BE2C (cell line): ENCODE measurements around the gene LIPG.

ENCODE experiments used
- DNase-seq: peaks from one replicate; pipeline ENCODE4 v3.0.0-alpha.2; 2020
- H3K27me3 ChIP-seq: fragments of 250-450 bp; sonication (Bioruptor Pico); 2 replicates; pipeline ENCODE4 v1.5.1; 2020; ENCODE audit warnings: mild to moderate bottlenecking
- H3K36me3 ChIP-seq: fragments of 250-450 bp; sonication (Bioruptor Pico); 2 replicates; pipeline ENCODE4 v1.5.1; 2020; ENCODE audit warnings: mild to moderate bottlenecking
- H3K4me1 ChIP-seq: fragments of 250-450 bp; sonication (Bioruptor Pico); 2 replicates; pipeline ENCODE4 v1.5.1; 2020
- H3K4me3 ChIP-seq: 2 replicates; pipeline ENCODE4 v1.5.1; 2011; ENCODE audit warnings: low read depth, low read length
- H3K9me3 ChIP-seq: fragments of 250-450 bp; sonication (Bioruptor Pico); 2 replicates; pipeline ENCODE4 v1.5.1; 2020
- CTCF ChIP-seq: IDR thresholded peaks from 2 replicates; pipeline ENCODE4 v1.5.1; 2012; ENCODE audit warnings: mild to moderate bottlenecking, low read depth, low read length

The LIPG gene

GRCh38 chr18:49527631-49528327, 34.1 kb upstream of the LIPG start:
- no peaks in the 10 kb centered on the region for H3K4me1 ChIP-seq

GRCh38 chr18:49529596-49529995, 32.3 kb upstream of the LIPG start:
- no peaks in the 10 kb centered on the region for H3K36me3 ChIP-seq
- no peaks in the 10 kb centered on the region for H3K9me3 ChIP-seq
- no peak for TF ChIP-seq CTCF
- no peaks in the 10 kb centered on the region for H3K4me1 ChIP-seq
- no peak for DNase-seq
- H3K4me3 ChIP-seq: no peak overlapping the region
- H3K27me3 ChIP-seq: no peaks in the 10 kb centered on the region

More at GRCh38 chr18:49527631-49528327, 34.1 kb upstream of the LIPG start:
- no peaks in the 10 kb centered on the region for H3K27me3 ChIP-seq
- H3K9me3 ChIP-seq: no peaks in the 10 kb centered on the region
- no peaks in the 10 kb centered on the region for H3K36me3 ChIP-seq
- no peak overlapping the region for H3K4me3 ChIP-seq
- TF ChIP-seq CTCF: no peak
- no peak for DNase-seq

GRCh38 chr18:49531678-49532153, 30.1 kb upstream of the LIPG start:
- no peak for DNase-seq
- no peaks in the 10 kb centered on the region for H3K36me3 ChIP-seq
- TF ChIP-seq CTCF: no peak
- H3K27me3 ChIP-seq: no peaks in the 10 kb centered on the region
- H3K4me3 ChIP-seq: no peak overlapping the region
- no peaks in the 10 kb centered on the region for H3K4me1 ChIP-seq
- no peaks in the 10 kb centered on the region for H3K9me3 ChIP-seq

GRCh38 chr18:49534846-49535601, 26.8 kb upstream of the LIPG start:
- DNase-seq: no peak
- Histone ChIP-seq H3K4me1 (no peaks in the 10 kb centered on the region), H3K27me3 (no peaks in the 10 kb centered on the region), H3K36me3 (no peaks in the 10 kb centered on the region), H3K4me3 (no peak overlapping the region), H3K9me3 (no peaks in the 10 kb centered on the region)
- no peak for TF ChIP-seq CTCF

GRCh38 chr18:49537232-49537896, 24.5 kb upstream of the LIPG start:
- no peaks in the 10 kb centered on the region for H3K36me3 ChIP-seq
- H3K4me3 ChIP-seq: no peak overlapping the region
- no peaks in the 10 kb centered on the region for H3K4me1 ChIP-seq
- no peaks in the 10 kb centered on the region for H3K9me3 ChIP-seq
- no peaks in the 10 kb centered on the region for H3K27me3 ChIP-seq
- DNase-seq: no peak
- no peak for TF ChIP-seq CTCF
